ENCODE measurements around the gene BCL2L15.
"Not testable (repeated sequence)": the region's sequence is repeated elsewhere in the genome, so short reads cannot be mapped to it uniquely, and the experiment has no call there.

Gene BCL2L15

DNA sequence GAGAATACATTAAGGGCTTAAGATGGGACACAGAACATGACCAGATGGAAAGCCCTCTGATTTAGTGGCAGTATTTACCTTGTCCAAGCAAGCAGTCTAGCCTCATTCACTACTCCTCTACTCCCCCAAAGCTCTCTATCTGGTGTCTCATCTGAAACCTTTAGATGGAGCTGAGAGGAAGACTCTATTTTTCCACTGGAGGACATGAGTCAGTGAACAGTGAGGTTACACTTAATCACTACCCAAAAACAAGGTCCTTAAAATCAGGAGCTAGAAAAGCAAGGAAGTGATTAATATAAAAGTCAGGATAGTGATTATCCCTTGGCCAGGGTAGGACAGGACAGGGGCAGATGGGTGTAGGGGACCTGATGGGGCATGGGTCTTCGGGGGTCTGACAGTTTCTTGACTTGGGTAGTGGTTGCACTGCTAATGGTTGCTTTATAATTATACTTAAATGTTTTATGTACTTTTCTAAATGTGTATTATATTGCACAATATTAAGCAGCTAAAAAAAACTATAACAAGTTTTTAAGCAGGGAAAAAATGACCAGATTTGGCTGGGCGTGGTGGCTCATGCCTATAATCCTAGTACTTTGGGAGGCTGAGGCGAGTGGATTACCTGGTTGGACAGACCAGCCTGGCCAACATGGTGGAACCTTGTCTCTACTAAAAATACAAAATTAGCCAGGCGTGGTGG, 18.8 kb downstream of the BCL2L15 start:
- DNase-seq: no peak

DNA sequence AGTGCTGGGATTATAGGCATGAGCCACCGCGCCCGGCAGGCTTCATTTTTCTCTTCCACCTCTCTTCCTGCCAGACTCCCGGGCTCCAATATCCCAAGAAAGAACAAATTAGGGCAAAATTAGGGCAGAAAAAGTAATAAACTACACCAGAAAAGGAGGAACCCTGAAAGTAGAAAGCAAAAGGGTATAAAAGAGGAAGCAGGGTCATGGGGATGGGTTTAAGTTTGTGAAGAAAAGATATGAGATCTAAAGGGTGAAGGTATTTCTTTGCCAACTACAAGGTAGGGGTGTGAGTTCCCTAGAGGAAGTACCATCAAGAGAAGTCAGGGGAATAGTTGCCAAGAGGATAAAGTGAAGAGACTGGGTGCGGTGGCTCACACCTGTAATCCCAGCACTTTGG, 25.7 kb downstream of the BCL2L15 start:
- no peak for DNase-seq

DNA sequence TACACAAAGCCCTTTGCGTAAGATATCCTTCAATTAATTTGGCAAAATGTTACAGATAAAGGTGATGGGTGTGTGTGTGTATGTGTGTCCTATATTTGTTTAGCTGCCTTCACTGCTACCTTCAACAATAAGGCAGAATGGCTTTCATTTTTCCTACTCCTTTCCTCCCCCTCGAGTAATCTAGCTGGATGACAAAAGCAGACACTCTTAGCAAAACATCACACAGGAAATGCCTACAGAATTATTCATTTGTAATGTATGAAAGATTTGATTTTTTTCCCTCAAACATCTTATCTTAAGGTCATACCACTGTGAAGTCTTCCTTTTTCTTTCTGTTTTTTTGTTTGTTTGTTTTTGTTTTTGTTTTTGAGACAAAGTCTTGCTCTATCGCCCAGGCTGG, 26.5 kb downstream of the BCL2L15 start:
- no peak for DNase-seq

DNA sequence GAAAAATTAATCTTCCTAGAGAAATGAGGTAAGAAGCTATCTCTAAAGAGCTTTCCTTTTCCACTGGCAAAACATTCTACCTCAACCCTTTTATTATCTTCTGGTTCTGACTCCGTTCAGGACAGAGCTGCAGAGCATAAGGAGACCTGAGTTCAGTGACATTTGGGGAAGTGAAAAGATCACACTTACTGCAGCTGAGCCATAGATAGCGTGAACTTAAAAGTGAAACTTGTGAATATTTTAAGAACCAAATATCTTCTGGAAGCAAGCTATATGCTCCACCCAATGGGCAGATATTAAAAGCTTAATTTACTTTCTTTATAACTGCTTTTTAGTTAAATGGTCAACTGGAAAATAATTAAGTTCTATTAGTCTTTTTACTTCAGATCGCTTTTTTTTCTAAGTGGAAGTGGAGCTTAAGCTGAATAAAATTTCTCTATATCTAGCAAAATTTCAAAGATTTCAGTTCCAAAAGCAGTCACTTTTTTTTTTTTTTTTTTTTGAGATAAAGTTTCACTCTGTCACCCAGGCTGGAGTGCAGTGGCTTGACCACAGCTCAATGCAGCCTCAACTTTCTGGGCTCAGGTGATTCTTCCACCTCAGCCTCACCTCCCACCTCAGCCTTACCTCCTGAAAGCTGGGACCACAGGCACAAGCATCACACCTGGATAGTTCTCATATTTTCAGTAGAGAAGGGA, 27.8 kb downstream of the BCL2L15 start:
- DNase-seq: no peak

DNA sequence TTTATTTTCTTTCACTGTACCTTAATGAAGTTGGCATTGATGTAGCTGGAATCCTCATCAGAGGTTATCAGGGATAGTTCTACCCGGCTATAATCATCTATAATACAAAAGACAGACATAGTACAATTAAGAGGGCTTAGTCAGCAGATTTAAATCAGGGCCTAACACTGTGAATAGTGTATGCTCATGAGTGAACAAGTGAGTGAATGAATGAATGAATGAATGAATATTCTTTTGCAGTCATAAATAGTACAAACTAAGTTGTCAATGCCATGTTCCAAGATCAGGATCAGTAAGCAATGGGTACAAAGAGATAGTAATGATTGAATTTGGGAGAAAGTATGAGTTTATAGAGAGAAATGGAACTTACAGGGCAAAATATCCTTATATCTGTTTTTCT, 28.4 kb downstream of the BCL2L15 start:
- DNase-seq: no peak

DNA sequence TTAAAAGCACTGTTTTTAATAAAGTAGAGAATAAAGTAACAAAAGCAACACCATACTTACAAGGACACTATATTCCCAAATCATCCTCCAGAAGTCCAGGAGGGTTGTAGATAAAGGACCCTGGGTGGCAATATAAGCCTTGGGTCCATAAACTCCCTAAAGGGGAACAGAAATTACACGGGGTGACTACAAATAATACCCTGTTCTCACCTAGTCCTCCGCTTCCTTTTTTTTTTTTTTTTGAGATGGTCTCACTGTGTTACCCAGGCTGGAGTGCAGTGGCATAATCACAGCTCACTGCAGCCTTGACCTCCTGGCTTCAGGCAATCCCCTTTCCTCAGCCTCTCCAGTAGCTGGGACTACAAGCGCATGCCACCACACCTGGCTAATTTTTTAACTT, 29.0 kb downstream of the BCL2L15 start:
- no peak for DNase-seq

DNA sequence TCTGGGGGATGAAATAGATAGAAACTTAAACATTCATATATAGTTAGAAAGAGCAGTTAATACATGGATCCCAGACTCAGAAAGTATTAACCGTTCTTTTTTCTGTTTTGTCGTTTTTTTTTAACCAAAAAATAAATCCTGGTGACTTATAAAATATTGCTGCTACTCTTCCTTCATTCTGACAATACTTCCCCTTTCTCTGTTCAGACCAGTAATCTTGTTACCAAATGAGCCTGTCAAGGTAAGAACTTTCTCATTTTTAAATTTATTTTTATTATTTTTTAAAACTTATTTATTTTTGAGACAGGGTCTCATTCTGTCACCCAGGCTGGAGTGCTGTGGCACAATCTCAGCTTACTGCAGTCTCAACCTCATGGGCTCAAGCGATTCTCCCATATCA, 29.6 kb downstream of the BCL2L15 start:
- no peak for DNase-seq

DNA sequence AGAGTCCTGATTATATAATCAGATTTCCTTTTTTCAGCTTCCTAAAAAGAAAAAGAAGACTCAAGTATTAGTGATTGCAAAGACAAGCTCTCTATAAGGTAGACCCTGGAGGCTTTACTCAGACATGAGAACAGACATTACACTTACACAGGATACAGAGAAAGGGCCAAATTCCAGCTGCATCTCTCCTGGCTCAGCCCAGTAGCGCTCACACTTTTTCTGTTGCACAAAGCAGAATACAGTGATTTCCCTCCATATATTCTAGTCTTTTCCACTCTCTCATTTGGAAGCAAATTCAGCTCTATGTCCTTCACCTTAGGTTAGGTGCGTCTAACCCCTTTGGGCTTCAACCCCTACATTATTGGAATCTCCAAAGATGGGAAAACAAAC, 31.0 kb downstream of the BCL2L15 start:
- DNase-seq: no peak

DNA sequence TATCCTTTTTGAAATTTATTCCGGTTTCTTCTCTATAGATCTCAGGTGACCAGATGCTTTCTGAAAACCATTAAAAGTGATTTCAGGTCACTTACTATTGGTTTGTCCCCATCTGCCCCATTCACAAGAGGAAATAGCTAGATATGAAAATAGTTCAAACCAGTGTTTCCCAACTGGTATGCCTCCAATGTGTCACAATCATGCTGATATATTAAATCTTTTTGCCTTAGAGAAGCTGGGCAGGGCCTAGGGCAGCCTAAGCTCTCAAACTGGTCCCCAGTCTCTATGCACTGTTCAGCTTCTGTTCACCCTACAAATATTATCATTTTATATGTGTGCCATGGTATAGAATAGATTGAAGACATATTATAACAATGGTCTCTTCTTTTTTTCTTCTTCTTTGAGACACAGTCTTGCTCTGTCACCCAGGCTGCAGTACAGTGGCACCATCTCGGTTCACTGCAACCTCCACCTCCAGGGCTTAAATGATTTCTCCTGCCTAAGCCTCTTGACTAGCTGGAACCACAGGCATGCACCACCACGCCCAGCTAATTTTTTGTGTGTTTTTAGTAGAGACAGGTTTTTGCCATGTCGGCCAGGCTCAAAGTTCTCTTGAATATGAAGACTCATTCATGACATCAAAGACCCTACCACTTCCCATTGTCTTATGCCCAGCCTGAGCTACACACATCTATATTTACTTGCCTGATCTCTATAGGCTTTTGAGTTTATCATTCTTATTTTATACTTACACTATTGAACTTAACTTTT, 31.6 kb downstream of the BCL2L15 start:
- no peak for DNase-seq

DNA sequence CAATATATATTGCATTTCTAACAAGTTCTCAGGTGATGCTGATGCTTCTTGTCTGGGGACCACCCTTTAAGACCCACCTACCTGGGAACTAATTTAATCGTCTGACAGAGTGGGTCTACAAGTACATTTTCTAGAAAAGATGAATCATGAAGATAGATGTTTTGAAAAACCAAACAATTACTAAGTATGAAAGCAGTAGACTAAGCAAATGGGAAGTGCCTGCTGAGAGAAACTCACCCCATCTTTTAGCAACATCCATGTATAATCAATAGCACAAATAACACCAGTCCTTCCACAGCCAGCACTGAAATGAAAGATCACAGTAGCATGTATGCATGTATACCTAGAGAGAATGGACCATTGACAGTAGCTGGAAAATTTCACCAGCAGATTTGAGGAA, 33.1 kb downstream of the BCL2L15 start:
- no peak for DNase-seq

DNA sequence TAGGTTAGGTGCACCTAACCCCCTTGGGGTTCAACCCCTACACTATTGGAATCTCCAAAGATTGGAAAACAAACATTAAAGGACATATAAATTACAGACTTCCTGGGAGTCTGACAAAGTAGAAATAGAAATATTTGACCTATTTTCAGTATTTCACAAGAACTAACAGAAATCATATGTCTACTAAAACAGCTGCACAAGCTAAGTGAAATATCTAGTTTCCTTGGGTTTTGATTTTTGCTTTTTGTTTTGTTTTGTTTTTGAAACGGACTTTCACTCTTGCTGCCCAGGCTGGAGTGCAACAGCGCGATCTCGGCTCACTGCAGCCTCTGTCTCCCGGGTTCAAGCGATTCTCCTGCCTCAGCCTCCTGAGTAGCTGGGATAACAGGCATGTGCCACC, 34.7 kb downstream of the BCL2L15 start:
- not testable (repeated sequence) for DNase-seq

DNA sequence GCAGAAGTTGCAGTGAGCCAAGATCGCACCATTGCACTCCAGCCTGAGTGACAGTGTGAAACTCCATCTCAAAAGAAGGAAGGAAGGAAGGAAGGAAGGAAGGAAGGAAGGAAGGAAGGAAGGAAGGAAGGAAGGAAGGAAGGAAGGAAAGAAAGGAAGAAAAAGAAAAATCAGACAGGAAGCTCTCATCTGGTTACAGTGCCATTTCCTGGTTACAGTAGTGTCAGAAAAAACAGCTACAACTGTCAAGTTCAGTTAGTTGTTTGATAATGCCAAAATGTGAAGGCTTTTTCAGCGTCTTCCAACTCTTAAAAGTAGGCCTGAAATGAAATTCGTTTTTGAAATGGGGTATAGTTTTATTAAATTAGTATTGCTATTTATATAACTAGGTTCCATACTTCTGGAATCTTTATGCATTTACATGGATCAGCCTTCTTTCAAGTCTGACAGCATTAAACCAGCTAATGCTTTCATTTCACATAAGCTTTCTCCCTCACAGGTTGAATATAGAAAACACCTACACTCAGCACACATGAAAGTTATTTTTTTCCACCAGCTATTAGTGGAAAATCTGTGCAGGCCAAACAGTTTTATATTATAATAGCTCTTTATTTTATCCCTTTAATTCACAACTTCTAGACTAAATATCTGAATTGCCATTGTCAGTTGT, 37.1 kb downstream of the BCL2L15 start:
- DNase-seq: no peak

DNA sequence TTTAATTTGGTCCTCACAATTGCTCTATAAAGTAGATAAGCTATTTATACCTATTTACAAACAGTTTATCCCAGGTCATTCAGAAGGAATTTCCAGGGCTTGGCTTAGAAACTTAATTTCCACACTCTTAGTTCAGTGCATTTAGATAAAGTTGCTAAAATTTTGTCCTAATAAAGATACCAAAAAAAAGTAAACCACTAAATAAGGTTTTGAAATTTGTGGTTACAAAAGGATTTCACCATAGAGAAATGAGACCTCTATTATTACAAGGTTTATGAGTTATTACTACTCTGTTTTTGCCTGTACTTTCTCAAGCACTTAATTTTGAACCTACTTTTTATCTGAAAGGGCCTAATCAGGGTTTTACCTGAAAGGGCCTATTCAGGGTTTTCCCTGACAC, 38.3 kb downstream of the BCL2L15 start:
- no peak for DNase-seq

DNA sequence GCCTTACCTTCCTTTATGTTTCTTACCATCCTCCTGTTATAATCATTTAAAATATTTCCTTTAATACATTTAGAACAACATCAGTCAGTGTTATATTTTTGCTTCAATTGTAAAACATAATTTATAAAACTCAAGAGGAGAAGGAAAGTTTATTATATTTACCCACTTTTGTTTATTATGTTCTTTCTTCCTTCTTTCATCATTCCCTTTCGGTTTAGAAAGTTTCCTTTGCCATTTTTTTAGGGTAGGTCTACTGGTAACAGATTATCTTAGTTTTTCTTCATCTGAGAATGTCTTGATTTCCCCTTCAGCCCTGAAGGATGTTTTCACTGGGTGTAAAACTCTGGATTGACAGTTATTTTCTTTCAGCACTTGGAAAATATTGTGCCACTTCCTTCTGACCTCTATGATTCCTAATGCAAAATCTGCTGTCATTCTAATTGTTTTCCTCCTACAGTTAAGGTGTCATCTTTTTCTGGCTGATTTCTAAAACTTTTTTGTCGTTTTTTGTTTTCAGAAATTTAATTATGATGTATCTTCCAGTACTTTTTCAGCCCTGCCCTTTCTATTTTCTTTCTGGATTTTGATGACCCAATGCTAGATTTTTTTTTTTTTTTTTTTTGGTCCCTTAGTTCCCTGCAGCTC, 40.9 kb downstream of the BCL2L15 start:
- DNase-seq: no peak

DNA sequence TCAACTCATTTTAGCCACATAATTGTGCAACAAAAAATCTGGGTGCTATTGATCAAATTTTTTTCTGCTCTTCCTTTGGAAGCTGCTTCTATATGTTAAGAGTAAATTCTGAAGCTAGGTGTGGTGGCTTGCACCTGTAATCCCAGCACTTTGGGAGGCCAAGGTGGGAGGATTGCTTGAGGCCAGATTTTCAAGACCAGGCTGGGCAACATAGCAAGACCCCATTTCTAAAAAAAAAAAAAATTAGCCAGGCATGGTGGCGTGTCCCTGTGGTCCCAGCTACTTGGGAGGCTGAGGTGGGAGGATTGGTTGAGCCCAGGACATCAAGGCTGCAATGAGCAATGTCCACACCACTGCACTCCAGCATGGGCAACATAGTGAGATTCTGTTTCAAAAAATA, 50.8 kb downstream of the BCL2L15 start:
- no peak for DNase-seq

DNA sequence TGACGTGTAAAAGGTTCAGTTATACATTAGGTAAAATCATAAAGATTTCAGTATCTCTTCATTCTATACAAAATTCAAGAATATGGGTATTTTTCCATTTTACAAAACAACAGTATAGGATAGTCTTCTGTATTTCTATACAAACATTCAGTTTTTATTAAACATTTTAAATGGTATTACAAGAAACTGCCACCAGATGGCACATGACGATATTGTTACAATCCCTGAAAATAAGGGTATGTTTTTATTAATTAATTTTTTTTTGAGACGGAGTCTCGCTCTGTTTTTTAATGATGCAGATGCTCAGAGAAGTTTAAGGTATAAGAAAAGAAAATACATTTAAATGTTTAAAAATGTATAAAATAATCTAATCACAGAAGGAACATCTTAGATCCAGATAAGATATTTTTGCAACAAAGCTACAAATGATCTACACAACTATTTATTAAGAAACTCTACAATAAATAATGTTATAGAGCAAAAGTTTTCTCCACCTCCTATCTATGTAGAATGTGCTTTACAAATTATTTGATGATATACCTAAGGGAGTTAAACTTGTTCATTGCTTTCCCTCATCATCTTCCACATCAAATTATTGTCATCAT, 51.6 kb downstream of the BCL2L15 start:
- DNase-seq: no peak

DNA sequence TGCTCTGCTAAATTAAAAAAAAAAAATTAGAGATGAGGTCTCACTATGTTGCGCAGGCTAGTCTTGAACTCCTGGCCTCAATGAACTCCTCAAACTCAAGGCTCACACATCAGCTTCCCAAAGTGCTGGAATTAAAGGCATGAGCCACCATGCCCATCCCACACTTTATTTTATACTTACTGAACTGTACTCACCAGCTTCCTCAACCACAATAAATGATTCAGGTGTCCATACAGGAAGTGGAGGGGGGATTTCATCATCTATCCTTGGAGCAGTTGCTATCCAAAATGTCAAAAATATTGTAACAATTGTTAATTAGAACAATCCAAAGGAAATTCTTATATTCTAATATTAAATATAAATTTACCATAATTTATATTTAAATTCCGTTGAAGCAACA, 52.7 kb downstream of the BCL2L15 start:
- DNase-seq: no peak

All from T1000 (cell line).